ENCODE results near the gene SYT15. TPM values are rescaled to one million over a fixed set of nuclear protein-coding genes. Genes with fewer than 3 reads are reported as not detected.
"Not testable (repeated sequence)": the region's sequence is repeated elsewhere in the genome, so short reads cannot be mapped to it uniquely, and the experiment has no call there.

SYT15 gene
- 1 to 10 TPM; 1.6 to 7.0 TPM for total RNA-seq

DNA sequence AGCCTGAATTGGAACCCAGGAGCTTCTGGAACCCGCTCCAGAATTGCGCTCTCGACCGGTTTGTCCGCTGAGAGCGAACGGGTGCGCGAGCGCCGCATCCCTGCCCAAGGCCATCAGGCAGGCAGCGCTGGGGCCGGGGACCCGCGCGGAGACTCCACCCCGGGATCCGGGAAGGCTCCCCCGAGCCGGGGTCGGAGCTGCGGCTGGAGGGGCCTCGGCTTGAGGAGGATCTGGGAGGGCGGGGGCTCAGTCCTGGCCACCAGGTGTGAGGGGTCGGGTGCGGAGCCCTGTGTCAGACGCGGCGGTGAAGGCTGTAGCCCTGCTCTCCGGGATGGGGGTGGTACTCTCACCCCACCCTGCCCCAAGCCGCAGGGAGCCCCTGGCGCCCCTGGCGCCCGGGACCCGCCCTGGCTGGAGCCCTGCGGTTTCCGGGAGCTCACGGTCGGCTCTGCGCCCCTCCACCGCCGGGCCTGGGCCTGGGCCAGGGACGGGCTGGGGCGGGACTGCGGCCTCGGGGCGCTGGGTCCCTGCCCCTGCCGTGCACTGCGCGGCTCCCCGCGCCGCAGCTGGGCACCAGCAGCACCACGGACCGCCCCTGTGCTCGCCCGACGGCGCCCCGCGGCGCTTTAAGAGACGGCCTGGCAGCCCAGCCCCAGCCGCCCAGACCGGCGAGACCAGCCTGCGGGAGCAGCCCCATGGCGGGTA is at the start of gene SYT15:
TSS of gene SYT15 (plus strand) at position 655 of the 705 bp plus-strand sequence. CDS start at position 696, 41 bp downstream.
- not testable (repeated sequence) for DNase-seq (ENCODE audit: low spot score)

GRCh38 chr10:46529742-46530141 is 49.2 kb upstream of the SYT15 start:
- DNase-seq (ENCODE audit: low spot score); intact Hi-C loops (cut with DNase I): not testable (repeated sequence)

More for the DNA sequence above, at the start of gene SYT15:
- H3K4me1 ChIP-seq (replicated peaks); H3K27ac ChIP-seq; H3K4me3 ChIP-seq; H3K27me3 ChIP-seq (replicated peaks; ENCODE audit: insufficient read depth); H3K9me3 ChIP-seq; intact Hi-C loops (cut with DNase I); H3K36me3 ChIP-seq: not testable (repeated sequence)
- WGBS = 2% methylated on average over 34 of the region's 68 CpGs

DNA sequence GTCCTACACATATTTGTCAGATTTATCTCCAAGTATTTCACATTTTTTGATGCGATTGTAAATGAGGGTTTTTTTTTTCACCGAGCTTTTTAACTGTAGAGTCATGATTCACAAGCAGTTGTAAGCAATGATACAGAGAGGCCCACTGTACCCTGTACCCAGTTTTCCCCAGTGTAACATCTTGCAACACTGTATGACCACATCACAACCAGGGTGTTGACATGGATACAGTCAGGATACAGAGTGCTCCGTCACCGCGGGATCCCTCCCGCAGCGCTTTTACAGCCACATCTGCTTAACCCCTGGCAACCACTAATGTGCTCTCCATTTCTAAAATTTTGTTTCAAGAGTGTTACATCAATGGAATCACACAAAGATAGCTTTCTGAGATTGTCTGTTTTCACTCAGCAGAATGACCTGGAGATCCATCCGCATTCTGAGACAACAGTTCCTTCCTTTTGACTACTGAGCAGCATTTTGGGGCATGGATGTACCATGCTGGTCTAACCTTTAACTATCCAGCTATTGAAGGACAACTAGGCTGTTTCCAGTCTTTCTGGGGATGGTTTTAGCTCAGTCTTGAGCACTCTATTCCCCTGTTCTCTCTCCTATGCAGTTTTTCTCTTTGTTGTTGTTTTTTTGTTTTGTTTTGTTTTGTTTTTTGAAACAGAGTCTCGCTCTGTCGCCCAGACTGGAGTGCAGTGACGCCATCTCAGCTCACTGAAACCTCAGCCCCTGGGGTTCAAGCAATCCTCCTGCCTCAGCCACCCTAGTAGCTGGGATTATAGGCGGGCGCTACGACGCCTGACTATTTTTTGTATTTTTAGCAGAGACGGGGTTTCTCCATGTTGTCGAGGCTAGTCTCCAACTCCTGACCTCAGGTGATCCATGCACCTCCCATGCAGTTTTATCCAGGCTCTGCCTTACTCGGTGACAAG is 48.4 kb upstream of the SYT15 start:
- intact Hi-C loops (cut with DNase I) = no loop called here
- Histone ChIP-seq H3K4me3 (no peak overlapping the region), H3K27ac (no peak overlapping the region), H3K9me3 (no peaks in the 10 kb centered on the region), H3K4me1 (replicated peaks) (no peaks in the 10 kb centered on the region), H3K27me3 (replicated peaks; ENCODE audit: insufficient read depth) (no peaks in the 10 kb centered on the region), H3K36me3 (no peaks in the 10 kb centered on the region)
- no peak for DNase-seq (ENCODE audit: low spot score)
- WGBS = 85% methylated on average over 18 of the region's 18 CpGs
- TF ChIP-seq POLR2AphosphoS5 (IDR thresholded peaks at IDR 0.05) = no peak
- TF ChIP-seq, protein P1, sequence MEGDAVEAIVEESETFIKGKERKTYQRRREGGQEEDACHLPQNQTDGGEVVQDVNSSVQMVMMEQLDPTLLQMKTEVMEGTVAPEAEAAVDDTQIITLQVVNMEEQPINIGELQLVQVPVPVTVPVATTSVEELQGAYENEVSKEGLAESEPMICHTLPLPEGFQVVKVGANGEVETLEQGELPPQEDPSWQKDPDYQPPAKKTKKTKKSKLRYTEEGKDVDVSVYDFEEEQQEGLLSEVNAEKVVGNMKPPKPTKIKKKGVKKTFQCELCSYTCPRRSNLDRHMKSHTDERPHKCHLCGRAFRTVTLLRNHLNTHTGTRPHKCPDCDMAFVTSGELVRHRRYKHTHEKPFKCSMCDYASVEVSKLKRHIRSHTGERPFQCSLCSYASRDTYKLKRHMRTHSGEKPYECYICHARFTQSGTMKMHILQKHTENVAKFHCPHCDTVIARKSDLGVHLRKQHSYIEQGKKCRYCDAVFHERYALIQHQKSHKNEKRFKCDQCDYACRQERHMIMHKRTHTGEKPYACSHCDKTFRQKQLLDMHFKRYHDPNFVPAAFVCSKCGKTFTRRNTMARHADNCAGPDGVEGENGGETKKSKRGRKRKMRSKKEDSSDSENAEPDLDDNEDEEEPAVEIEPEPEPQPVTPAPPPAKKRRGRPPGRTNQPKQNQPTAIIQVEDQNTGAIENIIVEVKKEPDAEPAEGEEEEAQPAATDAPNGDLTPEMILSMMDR (IDR thresholded peaks at IDR 0.05) = no peak
- no peak for TF ChIP-seq POLR2A (IDR thresholded peaks at IDR 0.05)

More at GRCh38 chr10:46529742-46530141, 49.2 kb upstream of the SYT15 start:
- not testable (repeated sequence) for H3K27ac ChIP-seq; H3K27me3 ChIP-seq (replicated peaks; ENCODE audit: insufficient read depth); H3K9me3 ChIP-seq; H3K4me1 ChIP-seq (replicated peaks); H3K36me3 ChIP-seq; H3K4me3 ChIP-seq
- 92% methylated on average over 7 of the region's 7 CpGs for WGBS

DNA sequence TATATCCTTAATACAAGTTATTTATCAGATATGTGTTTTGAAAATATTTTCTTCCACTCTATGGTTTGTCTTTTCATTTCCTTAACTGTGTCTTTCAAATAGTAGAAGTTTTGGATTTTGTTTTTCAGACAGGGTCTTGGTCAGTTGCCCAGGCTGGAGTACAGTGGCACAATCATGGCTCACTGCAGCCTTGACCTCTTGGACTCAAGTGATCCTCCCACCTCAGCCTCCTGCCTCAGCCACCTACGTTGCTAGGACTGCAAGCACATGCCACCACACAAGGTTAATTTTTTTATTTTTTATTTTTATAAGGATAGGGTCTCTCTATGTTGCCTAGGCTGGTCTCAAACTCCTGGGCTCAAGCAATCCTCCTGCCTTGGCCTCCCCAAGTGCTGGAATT is 46.7 kb upstream of the SYT15 start:
- H3K9me3 ChIP-seq; intact Hi-C loops (cut with DNase I); H3K4me3 ChIP-seq; H3K36me3 ChIP-seq; H3K4me1 ChIP-seq (replicated peaks); H3K27me3 ChIP-seq (replicated peaks; ENCODE audit: insufficient read depth); H3K27ac ChIP-seq; DNase-seq (ENCODE audit: low spot score): not testable (repeated sequence)
- WGBS = 82% methylated on average over 1 of the region's 1 CpG

DNA sequence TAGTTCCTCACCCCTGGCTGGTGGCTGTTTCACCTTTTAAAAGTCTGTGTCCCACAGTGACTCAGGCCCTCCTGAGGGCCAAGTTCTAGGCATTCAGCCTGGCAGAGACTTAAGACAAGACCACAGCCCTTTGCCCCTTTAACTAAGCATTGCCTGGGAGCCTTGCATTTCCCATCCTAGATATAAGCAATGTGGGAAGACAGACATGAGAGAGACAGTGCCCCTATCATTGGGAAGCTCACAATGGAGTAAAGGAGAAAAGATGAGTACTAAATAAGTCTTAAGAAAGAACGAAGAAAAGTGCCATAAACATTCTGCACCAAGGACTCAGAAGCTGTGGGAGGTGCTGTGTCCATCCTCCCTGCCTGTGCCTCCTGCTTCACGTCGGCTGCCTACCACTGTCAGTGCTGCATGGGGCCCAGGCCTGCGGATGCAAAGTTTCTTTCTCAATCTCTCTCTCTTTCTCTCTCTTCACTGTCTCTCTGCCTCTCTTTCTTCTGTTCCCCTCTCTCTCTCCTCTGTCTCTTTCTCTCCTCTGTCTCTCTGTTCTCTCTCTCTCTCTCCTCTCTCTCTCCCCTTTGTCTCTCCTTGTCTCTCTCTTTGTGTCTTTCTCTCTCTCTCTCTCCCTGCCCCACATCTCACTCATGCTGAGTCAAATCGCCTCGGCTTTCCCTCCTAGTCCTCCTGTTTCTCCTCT is 44.0 kb upstream of the SYT15 start:
- DNase-seq (ENCODE audit: low spot score) = no peak
- Histone ChIP-seq H3K27me3 (replicated peaks; ENCODE audit: insufficient read depth) (no peaks in the 10 kb centered on the region), H3K36me3 (no peaks in the 10 kb centered on the region), H3K4me1 (replicated peaks) (no peaks in the 10 kb centered on the region), H3K4me3 (no peak overlapping the region), H3K27ac (no peak overlapping the region), H3K9me3 (no peaks in the 10 kb centered on the region)
- intact Hi-C loops (cut with DNase I) = no loop called here
- 82% methylated on average over 6 of the region's 6 CpGs for WGBS
- TF ChIP-seq, protein P1 (IDR thresholded peaks at IDR 0.05) = no peak
- TF ChIP-seq POLR2A (IDR thresholded peaks at IDR 0.05) (no peak), POLR2AphosphoS5 (IDR thresholded peaks at IDR 0.05) (no peak)

DNA sequence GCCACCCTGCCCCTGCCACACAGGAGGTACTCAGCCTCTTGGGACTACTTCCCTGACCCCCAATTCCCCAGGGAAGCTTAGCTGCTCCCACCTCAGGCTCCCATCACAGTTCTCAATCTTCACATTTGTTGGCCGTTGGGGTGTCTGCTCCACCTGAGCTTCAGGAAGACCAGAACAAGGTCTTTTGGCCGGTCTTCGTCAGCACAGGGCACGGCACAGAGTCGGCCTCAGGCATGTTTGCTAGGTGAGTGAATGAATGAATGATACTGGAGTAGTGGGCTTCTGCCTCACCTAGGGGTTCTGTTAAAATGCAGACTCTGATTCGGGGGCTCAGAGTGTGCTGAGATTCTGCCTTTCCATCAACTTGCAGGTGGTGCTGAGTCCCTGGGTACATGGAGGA is 42.8 kb upstream of the SYT15 start:
- DNase-seq (ENCODE audit: low spot score) = no peak
- TF ChIP-seq POLR2AphosphoS5 (IDR thresholded peaks at IDR 0.05) (no peak), POLR2A (IDR thresholded peaks at IDR 0.05) (no peak)
- TF ChIP-seq, protein P1 (IDR thresholded peaks at IDR 0.05) = no peak
- no peak overlapping the region for H3K27ac ChIP-seq
- 88% methylated on average over 6 of the region's 6 CpGs for WGBS
- H3K4me3 ChIP-seq = no peak overlapping the region
- H3K36me3 ChIP-seq = no peaks in the 10 kb centered on the region
- H3K27me3 ChIP-seq (replicated peaks; ENCODE audit: insufficient read depth) = no peaks in the 10 kb centered on the region
- no peaks in the 10 kb centered on the region for H3K4me1 ChIP-seq (replicated peaks)
- intact Hi-C loops (cut with DNase I) = no loop called here
- H3K9me3 ChIP-seq = no peaks in the 10 kb centered on the region
